K562 (cell line): ENCODE results near the gene FAM234A. TPM values are rescaled to one million over a fixed set of nuclear protein-coding genes. Genes with fewer than 3 reads are reported as not detected.

Source experiments
- ATAC-seq: fragments of 200-7000 bp; cut with Tn5 transposase; 3 replicates; pipeline ENCODE4 v1.9.1; 2020; ENCODE audit warnings: moderate library complexity
- BruUV-seq: library from RNA; stranded (reverse); fragments of 400-500 nt; replicated peaks from 2 replicates; lab custom pipeline; 2021; lab: Mats Ljungman, UMichigan
- CTCF ChIA-PET: fragments of 300-600 bp; formaldehyde crosslinking; extraction: SDS; loops from one replicate; lab custom pipeline; 2021; ENCODE audit warnings: low intra/inter-chr PET ratio; lab: Yijun Ruan, JAX
- POLR2A ChIA-PET: fragments of 300-600, 350-650 bp; sonication (Branson Sonifier 250); formaldehyde crosslinking; extraction: SDS; loops from one replicate; lab custom pipeline; 2021; ENCODE audit warnings: antibody characterized with exemption, inconsistent platforms; lab: Yijun Ruan, JAX
- DNase-seq, 4 experiments: peaks; one replicate each; pipeline versions ENCODE4 v3.0.0 to v3.0.0-alpha.2; 2011 to 2018; ENCODE audit warnings: low spot score in 3 of 4, mixed read lengths in 3 of 4; ENCODE audit errors: extremely low read depth in 1 of 4
- FAIRE-seq: peaks from 2 replicates; lab custom pipeline; 2011; peaks lifted over from hg19 to GRCh38; lab: Jason Lieb, UNC
- H2AFZ ChIP-seq: 2 replicates; pipeline ENCODE4 v1.6.0; 2011; ENCODE audit warnings: low read depth, low read length, control low read depth, inconsistent platforms
- H3K27ac ChIP-seq: fragments of 200-600 bp; 3 replicates; pipeline ENCODE4 v1.8.0; 2011; ENCODE audit warnings: low read depth, mild to moderate bottlenecking, control low read depth, inconsistent platforms, low read length, moderate library complexity, mixed read lengths; ENCODE audit errors: extremely low read depth
- H3K27me3 ChIP-seq, 2 experiments: fragments of 300-600 bp in 1 of 2; 2 replicates in 1 of 2; 3 replicates in 1 of 2; pipeline versions ENCODE4 v1.6.0 to v1.8.0; 2011; ENCODE audit warnings: inconsistent platforms in 2 of 2, low read length in 2 of 2, mild to moderate bottlenecking in 1 of 2, mixed read lengths in 1 of 2, moderate library complexity in 1 of 2; ENCODE audit not compliant: control insufficient read depth in 2 of 2, insufficient read depth in 2 of 2
- H3K36me3 ChIP-seq: fragments of 300-600 bp; 3 replicates; pipeline ENCODE4 v1.8.0; 2011; ENCODE audit warnings: mild to moderate bottlenecking, low read length, inconsistent platforms; ENCODE audit not compliant: control insufficient read depth, insufficient read depth
- H3K4me1 ChIP-seq, 2 experiments: fragments of 200-600 bp in 1 of 2; replicated peaks in 1 of 2; 2 replicates in 1 of 2; 3 replicates in 1 of 2; pipeline versions ENCODE4 v1.5.1 to v1.8.0; 2011; ENCODE audit warnings: inconsistent platforms in 2 of 2, low read length in 2 of 2, mild to moderate bottlenecking in 1 of 2, mixed read lengths in 1 of 2, moderate library complexity in 1 of 2; ENCODE audit not compliant: control insufficient read depth in 2 of 2, insufficient read depth in 2 of 2
- H3K4me2 ChIP-seq: 2 replicates; pipeline ENCODE4 v1.6.1; 2011; ENCODE audit warnings: low read length, control low read depth, inconsistent platforms, mixed read lengths; ENCODE audit not compliant: insufficient read depth
- H3K4me3 ChIP-seq: fragments of 200-600 bp; sonication (generic), shearing (Covaris generic); 2 replicates; pipeline ENCODE4 v1.5.1; 2016; ENCODE audit warnings: control low read depth, inconsistent platforms
- H3K79me2 ChIP-seq: fragments of 200-600 bp; 3 replicates; pipeline ENCODE4 v1.8.0; 2011; ENCODE audit warnings: low read length, inconsistent platforms; ENCODE audit not compliant: control insufficient read depth, insufficient read depth
- H3K9ac ChIP-seq, 2 experiments: 2 replicates each; pipeline versions ENCODE4 v1.6.0 to v1.6.1; 2011; ENCODE audit warnings: low read depth in 2 of 2, low read length in 2 of 2, control low read depth in 1 of 2, inconsistent platforms in 1 of 2, mild to moderate bottlenecking in 1 of 2, mixed read lengths in 1 of 2; ENCODE audit not compliant: insufficient read depth in 1 of 2
- H3K9me1 ChIP-seq: one replicate; pipeline ENCODE4 v1.6.0; 2011; ENCODE audit warnings: inconsistent platforms, mild to moderate bottlenecking, low read length, moderate library complexity; ENCODE audit not compliant: control insufficient read depth, insufficient read depth
- H3K9me3 ChIP-seq: replicated peaks from 2 replicates; pipeline ENCODE4 v1.5.1; 2011; ENCODE audit warnings: low read depth, low read length, inconsistent platforms; ENCODE audit not compliant: control insufficient read depth, insufficient read depth
- H4K20me1 ChIP-seq: replicated peaks from 2 replicates; pipeline ENCODE4 v1.6.1; 2011; ENCODE audit warnings: low read length, inconsistent platforms, mixed read lengths; ENCODE audit not compliant: control insufficient read depth, insufficient read depth
- ATF4 ChIP-seq: fragments of 450-650 bp; formaldehyde crosslinking; IDR thresholded peaks from 2 replicates; pipeline ENCODE4 v1.4.0; 2022; ENCODE audit warnings: mild to moderate bottlenecking, moderate library complexity
- CEBPG ChIP-seq, 3 experiments: fragments of 200-800 bp in 1 of 3; sonication (Bioruptor generic) in 1 of 3; sonication (generic) in 1 of 3; formaldehyde crosslinking in 1 of 3; IDR thresholded peaks in 2 of 3; conservative IDR thresholded peaks in 1 of 3; 2 replicates each; pipeline versions ENCODE4 v1.6.1 to v1.8.0; 2016 to 2022; ENCODE audit warnings: missing compliant biosample characterization in 2 of 3, missing genetic modification characterization in 2 of 3, mild to moderate bottlenecking in 1 of 3, missing genetic modification reagents in 1 of 3
- CREBBP ChIP-seq: IDR thresholded peaks from one replicate; pipeline ENCODE4 v1.6.1; 2012; ENCODE audit warnings: low read depth, mild to moderate bottlenecking, control low read depth, inconsistent platforms, low read length
- DIDO1 ChIP-seq: fragments of 450-650 bp; IDR thresholded peaks from 2 replicates; pipeline ENCODE4 v1.6.1; 2016; ENCODE audit warnings: low read depth, missing biosample characterization, missing genetic modification characterization
- HEY1 ChIP-seq: fragments of 250-450 bp; sonication (Bioruptor Pico); IDR thresholded peaks from 2 replicates; pipeline ENCODE4 v1.5.0; 2020; ENCODE audit warnings: mild to moderate bottlenecking, moderate library complexity, borderline replicate concordance
- HNRNPH1 ChIP-seq: fragments of 200-400 bp; formaldehyde crosslinking; optimal IDR thresholded peaks from 2 replicates; pipeline ENCODE3; 2017; ENCODE audit warnings: low read depth, mild to moderate bottlenecking, low read length, moderate library complexity
- KLF1 ChIP-seq: fragments of 450-650 bp; IDR thresholded peaks from 2 replicates; pipeline ENCODE4 v1.6.1; 2016; ENCODE audit warnings: missing genetic modification characterization, missing compliant biosample characterization
- MED1 ChIP-seq: sonication (generic); formaldehyde crosslinking; IDR thresholded peaks from 2 replicates; pipeline ENCODE4 v1.8.1; 2023; ENCODE audit warnings: missing genetic modification reagents, borderline replicate concordance
- NFATC3 ChIP-seq: fragments of 450-650 bp; IDR thresholded peaks from 2 replicates; pipeline ENCODE4 v1.6.1; 2017; ENCODE audit warnings: mild to moderate bottlenecking
- PHF20 ChIP-seq: fragments of 450-650 bp; IDR thresholded peaks from 2 replicates; pipeline ENCODE4 v1.6.1; 2018; ENCODE audit not compliant: partially characterized antibody
- RBM17 ChIP-seq: fragments of 200-400 bp; formaldehyde crosslinking; IDR thresholded peaks from 2 replicates; pipeline ENCODE4 v1.6.1; 2017; ENCODE audit warnings: low read depth, mild to moderate bottlenecking, low read length, borderline replicate concordance
- TCF3 ChIP-seq: sonication (generic); formaldehyde crosslinking; IDR thresholded peaks from 2 replicates; pipeline ENCODE4 v1.4.0; 2020; ENCODE audit warnings: mild to moderate bottlenecking, missing genetic modification reagents
- ZBTB9 ChIP-seq: fragments of 450-650 bp; formaldehyde crosslinking; IDR thresholded peaks from 2 replicates; pipeline ENCODE4 v1.4.0; 2020; ENCODE audit warnings: mild to moderate bottlenecking, moderate library complexity
- ZNF224 ChIP-seq: sonication (generic); formaldehyde crosslinking; IDR thresholded peaks from 2 replicates; pipeline ENCODE4 v1.8.0; 2022; ENCODE audit warnings: mild to moderate bottlenecking, missing genetic modification reagents
- ZNF408 ChIP-seq: fragments of 250-450 bp; sonication (Bioruptor Pico); IDR thresholded peaks from 2 replicates; pipeline ENCODE4 v1.4.0; 2020; ENCODE audit warnings: low read depth, mild to moderate bottlenecking, moderate library complexity
- ZNF444 ChIP-seq: fragments of 250-450 bp; sonication (Bioruptor Pico); IDR thresholded peaks from 2 replicates; pipeline ENCODE4 v1.4.0; 2020; ENCODE audit warnings: mild to moderate bottlenecking, moderate library complexity
- WGBS: fragments of 100-300 bp; shearing (Covaris generic); methylation state at CpG from one replicate; pipeline ENCODE4 v1.1.6; 2016; ENCODE audit warnings: low coverage, mixed read lengths; ENCODE audit not compliant: insufficient coverage; ENCODE audit errors: missing lambda C conversion rate; 5-methylcytosine and 5-hydroxymethylcytosine counted together
- in situ Hi-C: fragments of 300-500 bp; cut with MboI; formaldehyde crosslinking; loops from 4 replicates; pipeline ENCODE4 v1.15.0; 2018; ENCODE audit warnings: inconsistent platforms, mixed read lengths
- intact Hi-C: fragments of 100-400 bp; cut with micrococcal nuclease; formaldehyde crosslinking; loops from 2 replicates; pipeline ENCODE4 v1.14.2; 2022
- polyA plus RNA-seq, 8 experiments: library from polyadenylated mRNA; depleted of rRNA in 4 of 8; stranded (reverse) in 5 of 8; unstranded in 3 of 8; fragments of >200 nt; fragmentation: Nextera tagmentation in 2 of 8; fragmentation: Illumina TruSeq in 1 of 8; extraction: Ambion mirVana in 2 of 8; extraction: Trizol in 1 of 8; gene quantifications; 2 replicates each; pipeline versions ENCODE4 v1.2.1 to v1.2.3, GENCODE V29; 2011 to 2014; ENCODE audit warnings: inconsistent platforms in 1 of 8, missing spikeins in 1 of 8
- total RNA-seq, 7 experiments: library from RNA; depleted of rRNA in 6 of 7; stranded (reverse); fragments of >200 nt in 6 of 7; fragmentation: Illumina TruSeq in 2 of 7; extraction: Trizol in 2 of 7; gene quantifications; 2 replicates each; pipeline versions ENCODE4 v1.2.1 to v1.2.3, GENCODE V29; 2011 to 2021; ENCODE audit warnings: low replicate concordance in 1 of 7
- TF ChIP-seq, protein P1 (sequence below): fragments of 450-650 bp; conservative IDR thresholded peaks from 2 replicates; pipeline ENCODE4 v1.6.1; 2016; ENCODE audit warnings: missing genetic modification characterization, low read depth, mild to moderate bottlenecking, control low read depth, missing compliant biosample characterization

Gene FAM234A
- total and polyA plus RNA-seq, 9 of the 15 experiments (the other 6 are each of a cell fraction or from before 2014, with no cell fraction given): 1.0 to 47.9 (median 15.0) TPM

GRCh38 chr16:228852-229730 is 5.5 kb upstream of the FAM234A start, which contains the start of gene LUC7L:
Gene LUC7L, minus strand, starts transcription at chr16:229449. Its CDS starts 110 bp downstream, at chr16:229339.
- 1% methylated on average over 78 of the region's 88 CpGs for WGBS
- H3K79me2 ChIP-seq: peaks cover 42% of the 10 kb centered on the region
- peaks cover 35% of the 10 kb centered on the region for H3K36me3 ChIP-seq
- no peaks in the 10 kb centered on the region for H3K27me3 ChIP-seq
- ChIA-PET POLR2A (interaction anchor here (0.8 to 2.4 kb wide), 10 partner anchors 10 to 133 kb away, joined by 3 to 9 read pairs (median 4); partner anchors contain the start of gene AXIN1), CTCF (no interaction called here)
- H2AFZ ChIP-seq: peak within 1 kb of the TSS; percentile 97
- FAIRE-seq (peak; percentile 75), ATAC-seq (peak; percentile 97), DNase-seq (peak; percentile 93 to 97 (median 95))
- H3K9me3 ChIP-seq: no peaks in the 10 kb centered on the region
- H3K4me1 ChIP-seq: peaks cover 6 to 25% of the 10 kb centered on the region in 2 experiments; a peak in 4 of 5 replicates
- peak within 1 kb of the TSS; percentile 88 to 98 for H3K9ac ChIP-seq
- peak within 1 kb of the TSS; percentile 92 for H3K27ac ChIP-seq
- BruUV-seq: no TSS peak
- H4K20me1 ChIP-seq: peaks cover 8% of the 10 kb centered on the region; the same call in 1 of the 2 replicates
- peak within 1 kb of the TSS; percentile 93 for H3K4me2 ChIP-seq
- peak within 1 kb of the TSS; percentile 79 for H3K4me3 ChIP-seq
- intact Hi-C loops: no loop called here
- in situ Hi-C loops: no loop called here
- no peaks in the 10 kb centered on the region for H3K9me1 ChIP-seq
- TF ChIP-seq ZNF408 (CRISPR knock-in tag) (no peak), ZBTB9 (CRISPR knock-in tag) (peak; percentile 90), DIDO1 (tag) (peak; percentile 60; the same call in 1 of the 2 replicates), CREBBP (no peak), CEBPG (CRISPR knock-in tag; IDR thresholded peaks at IDR 0.05) (no peak), CEBPG (tag; conservative IDR thresholded peaks at IDR 0.05 in 1 of 2, IDR thresholded peaks at IDR 0.05 in 1 of 2) (no peak), HEY1 (CRISPR knock-in tag) (no peak), KLF1 (no peak; the same call in 1 of the 2 replicates), TCF3 (CRISPR knock-in tag) (no peak; the same call in 1 of the 2 replicates), MED1 (CRISPR knock-in tag) (no peak), PHF20 (peak; percentile 90), HNRNPH1 (no peak), ZNF444 (CRISPR knock-in tag) (no peak), NFATC3 (no peak), ZNF224 (CRISPR knock-in tag) (no peak), ATF4 (CRISPR knock-in tag) (peak; percentile 53; the same call in 1 of the 2 replicates), RBM17 (no peak)
- TF ChIP-seq, protein P1, sequence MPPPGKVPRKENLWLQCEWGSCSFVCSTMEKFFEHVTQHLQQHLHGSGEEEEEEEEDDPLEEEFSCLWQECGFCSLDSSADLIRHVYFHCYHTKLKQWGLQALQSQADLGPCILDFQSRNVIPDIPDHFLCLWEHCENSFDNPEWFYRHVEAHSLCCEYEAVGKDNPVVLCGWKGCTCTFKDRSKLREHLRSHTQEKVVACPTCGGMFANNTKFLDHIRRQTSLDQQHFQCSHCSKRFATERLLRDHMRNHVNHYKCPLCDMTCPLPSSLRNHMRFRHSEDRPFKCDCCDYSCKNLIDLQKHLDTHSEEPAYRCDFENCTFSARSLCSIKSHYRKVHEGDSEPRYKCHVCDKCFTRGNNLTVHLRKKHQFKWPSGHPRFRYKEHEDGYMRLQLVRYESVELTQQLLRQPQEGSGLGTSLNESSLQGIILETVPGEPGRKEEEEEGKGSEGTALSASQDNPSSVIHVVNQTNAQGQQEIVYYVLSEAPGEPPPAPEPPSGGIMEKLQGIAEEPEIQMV (tag): no peak
